Activated naive CD8-positive, alpha-beta T cell treated with anti-CD3 and anti-CD28 coated beads, Interleukin-2, amount 50 U/mL, for 24 hours (primary cell): ENCODE results near the gene SOCS7.

Source experiments
- ATAC-seq: fragments of 150-1000 bp; cut with Tn5 transposase; one replicate; pipeline ENCODE4 v1.10.0; 2021
- DNase-seq: peaks from one replicate; pipeline ENCODE4 v3.0.0; 2021
- H3K27ac Mint-ChIP-seq: one replicate; pipeline ENCODE4 v1.8.0; 2021; ENCODE audit warnings: mild to moderate bottlenecking, mixed read lengths
- H3K27me3 Mint-ChIP-seq: one replicate; pipeline ENCODE4 v1.8.0; 2021; ENCODE audit warnings: mixed read lengths
- H3K36me3 Mint-ChIP-seq: one replicate; pipeline ENCODE4 v1.8.0; 2021; ENCODE audit warnings: low read depth, mixed read lengths
- H3K4me1 Mint-ChIP-seq: one replicate; pipeline ENCODE4 v1.8.0; 2021; ENCODE audit warnings: mixed read lengths
- H3K4me3 Mint-ChIP-seq: one replicate; pipeline ENCODE4 v1.8.0; 2021; ENCODE audit warnings: mild to moderate bottlenecking, moderate library complexity, mixed read lengths
- H3K9me3 Mint-ChIP-seq: one replicate; pipeline ENCODE4 v1.8.0; 2021; ENCODE audit warnings: mixed read lengths

The SOCS7 gene, protein sequence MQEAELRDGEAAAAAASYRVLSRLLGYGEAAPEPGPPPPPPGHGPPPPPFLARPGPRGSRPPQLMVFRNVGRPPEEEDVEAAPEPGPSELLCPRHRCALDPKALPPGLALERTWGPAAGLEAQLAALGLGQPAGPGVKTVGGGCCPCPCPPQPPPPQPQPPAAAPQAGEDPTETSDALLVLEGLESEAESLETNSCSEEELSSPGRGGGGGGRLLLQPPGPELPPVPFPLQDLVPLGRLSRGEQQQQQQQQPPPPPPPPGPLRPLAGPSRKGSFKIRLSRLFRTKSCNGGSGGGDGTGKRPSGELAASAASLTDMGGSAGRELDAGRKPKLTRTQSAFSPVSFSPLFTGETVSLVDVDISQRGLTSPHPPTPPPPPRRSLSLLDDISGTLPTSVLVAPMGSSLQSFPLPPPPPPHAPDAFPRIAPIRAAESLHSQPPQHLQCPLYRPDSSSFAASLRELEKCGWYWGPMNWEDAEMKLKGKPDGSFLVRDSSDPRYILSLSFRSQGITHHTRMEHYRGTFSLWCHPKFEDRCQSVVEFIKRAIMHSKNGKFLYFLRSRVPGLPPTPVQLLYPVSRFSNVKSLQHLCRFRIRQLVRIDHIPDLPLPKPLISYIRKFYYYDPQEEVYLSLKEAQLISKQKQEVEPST

DNA sequence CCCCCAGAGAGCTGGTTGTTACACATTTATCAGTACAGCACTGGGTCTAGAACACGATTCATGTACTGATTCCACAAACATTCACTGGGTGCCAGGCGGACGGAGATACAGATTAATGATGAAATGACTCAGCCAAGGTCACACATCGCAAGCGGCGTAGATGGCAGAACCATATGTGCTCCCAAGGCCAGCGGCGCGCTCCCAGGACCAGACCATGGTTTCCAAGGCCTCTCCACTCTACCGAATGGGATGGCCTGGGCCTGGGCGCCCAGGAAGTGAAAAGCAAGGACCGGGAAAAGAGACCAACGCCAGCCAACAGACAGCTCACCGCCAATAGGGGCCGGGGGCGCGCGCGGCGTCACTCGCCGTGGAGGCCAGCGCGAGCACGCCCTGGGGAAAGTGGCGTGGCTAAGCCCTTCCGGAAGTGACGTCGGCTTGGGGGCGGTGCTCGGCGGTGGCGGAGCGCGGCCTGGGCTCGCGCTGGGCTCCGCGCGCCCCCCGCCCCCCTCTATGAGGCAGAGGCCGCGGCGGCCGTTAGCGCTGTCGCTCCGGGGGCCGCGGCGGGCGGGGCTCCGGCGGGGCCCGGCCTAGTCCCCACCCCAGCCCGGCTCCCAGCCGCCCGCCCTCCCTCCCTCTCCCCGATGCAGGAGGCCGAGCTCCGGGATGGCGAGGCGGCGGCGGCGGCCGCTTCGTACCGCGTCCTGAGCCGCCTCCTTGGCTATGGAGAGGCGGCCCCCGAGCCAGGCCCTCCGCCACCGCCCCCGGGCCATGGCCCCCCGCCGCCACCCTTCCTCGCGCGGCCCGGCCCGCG lies at the start of gene SOCS7:
Gene SOCS7 (plus strand): TSS at position 433 of the 811 bp plus-strand sequence. CDS start 209 bp downstream, at position 642.
- H3K4me1 Mint-ChIP-seq: peaks cover 41% of the 10 kb centered on the region
- DNase-seq: peak; percentile 97

DNA sequence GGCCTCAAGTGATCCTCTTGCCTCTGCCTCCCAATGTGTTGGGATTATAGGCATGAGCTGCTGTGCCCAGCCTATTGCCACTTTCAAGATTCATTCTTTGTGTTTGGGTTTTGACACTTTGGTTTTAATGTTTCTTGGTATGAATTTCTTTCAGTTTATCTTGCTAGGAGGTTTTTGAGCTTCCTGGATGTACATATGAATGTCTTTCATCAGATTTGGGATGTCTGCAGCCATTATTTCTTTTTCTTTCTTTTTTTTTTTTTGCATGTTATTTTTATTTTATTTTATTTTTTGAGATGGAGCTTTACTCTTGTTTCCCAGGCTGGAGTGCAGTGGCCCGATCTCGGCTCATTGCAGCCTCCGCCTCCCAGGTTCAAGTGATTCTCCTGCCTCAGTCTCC lies 36.1 kb upstream of the SOCS7 start:
- Mint-ChIP-seq H3K27ac (no peak overlapping the region), H3K4me3 (no peak overlapping the region), H3K9me3 (no peaks in the 10 kb centered on the region), H3K27me3 (no peaks in the 10 kb centered on the region), H3K36me3 (peaks cover 39% of the 10 kb centered on the region), H3K4me1 (no peaks in the 10 kb centered on the region)
- DNase-seq (no peak), ATAC-seq (no peak)

More for the DNA sequence above, at the start of gene SOCS7:
- Mint-ChIP-seq H3K27ac (peak within 1 kb of the TSS; percentile 95), H3K36me3 (no peaks in the 10 kb centered on the region), H3K9me3 (no peaks in the 10 kb centered on the region), H3K27me3 (no peaks in the 10 kb centered on the region), H3K4me3 (peak within 1 kb of the TSS; percentile 91)
- peak; percentile 93 for ATAC-seq

DNA sequence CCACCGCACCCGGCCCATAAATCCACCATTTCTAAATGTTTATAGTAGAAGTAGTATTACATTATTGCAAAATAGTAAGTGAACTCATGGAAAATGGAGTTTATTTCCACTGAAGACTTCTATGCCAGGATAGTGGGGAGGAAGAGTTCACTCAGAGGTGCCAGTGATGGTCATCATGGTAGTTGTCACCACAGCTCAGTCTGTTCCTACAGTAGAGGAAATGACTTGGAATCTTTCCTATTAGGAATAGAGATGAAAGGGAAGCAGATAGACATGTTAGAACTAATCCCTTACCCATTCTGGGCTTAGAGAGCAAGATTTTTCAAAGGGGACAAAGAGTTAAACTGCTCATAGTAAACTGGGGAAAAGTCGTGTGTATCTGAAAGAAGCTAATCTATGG lies 34.6 kb upstream of the SOCS7 start:
- no peak overlapping the region for H3K4me3 Mint-ChIP-seq
- H3K27ac Mint-ChIP-seq: no peak overlapping the region
- DNase-seq (no peak), ATAC-seq (no peak)
- no peaks in the 10 kb centered on the region for H3K27me3 Mint-ChIP-seq
- no peaks in the 10 kb centered on the region for H3K9me3 Mint-ChIP-seq
- H3K36me3 Mint-ChIP-seq: peaks cover 44% of the 10 kb centered on the region
- H3K4me1 Mint-ChIP-seq: no peaks in the 10 kb centered on the region

DNA sequence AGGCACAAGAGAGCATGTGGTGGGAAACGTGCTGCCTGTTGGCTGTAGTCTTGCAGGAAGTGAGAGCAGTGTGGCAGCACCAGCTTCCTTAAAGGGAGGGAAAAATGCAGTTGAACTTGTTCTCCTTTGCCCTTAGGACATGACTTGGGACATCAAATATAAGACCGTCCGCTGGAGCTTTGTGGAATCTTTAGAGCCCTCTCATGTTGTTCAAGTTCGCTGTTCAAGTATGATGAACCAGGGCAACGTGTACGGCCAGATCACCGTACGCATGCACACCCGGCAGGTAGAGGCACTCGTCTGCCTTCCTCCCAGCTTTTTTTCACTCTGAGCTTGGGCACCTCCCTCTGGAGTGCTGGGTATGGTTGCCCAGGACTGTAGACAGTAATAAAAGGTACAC lies 31.2 kb upstream of the SOCS7 start:
- ATAC-seq (no peak), DNase-seq (no peak)
- peaks cover 38% of the 10 kb centered on the region for H3K36me3 Mint-ChIP-seq
- peaks cover 3% of the 10 kb centered on the region for H3K4me1 Mint-ChIP-seq
- no peak overlapping the region for H3K4me3 Mint-ChIP-seq
- no peak overlapping the region for H3K27ac Mint-ChIP-seq
- H3K27me3 Mint-ChIP-seq: no peaks in the 10 kb centered on the region
- no peaks in the 10 kb centered on the region for H3K9me3 Mint-ChIP-seq

DNA sequence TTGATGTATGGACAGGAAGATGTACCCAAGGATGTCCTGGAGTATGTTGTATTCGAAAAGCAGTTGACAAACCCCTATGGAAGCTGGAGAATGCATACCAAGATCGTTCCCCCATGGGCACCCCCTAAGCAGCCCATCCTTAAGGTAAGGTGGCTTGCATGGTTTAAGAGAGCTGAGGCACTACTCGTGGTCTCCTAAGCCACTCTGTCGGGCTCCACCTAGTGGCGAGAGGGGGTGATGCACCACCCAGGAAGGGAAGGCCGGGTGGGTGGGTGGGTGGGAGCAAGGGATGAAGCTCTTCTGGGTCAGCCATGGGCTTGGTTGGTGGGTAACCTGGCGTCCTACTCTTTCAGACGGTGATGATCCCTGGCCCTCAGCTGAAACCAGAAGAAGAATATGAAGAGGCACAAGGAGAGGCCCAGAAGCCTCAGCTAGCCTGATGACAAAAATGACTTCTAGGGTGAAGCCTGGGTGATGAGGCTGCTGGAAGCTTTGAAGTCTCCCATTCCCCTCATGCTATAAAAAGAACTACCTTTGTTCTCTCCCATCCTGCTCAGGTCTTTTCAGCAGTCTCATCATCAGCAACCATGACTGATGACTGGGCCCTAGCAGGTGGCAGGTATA lies 29.4 kb upstream of the SOCS7 start:
- no peaks in the 10 kb centered on the region for H3K9me3 Mint-ChIP-seq
- H3K4me1 Mint-ChIP-seq: peaks cover 7% of the 10 kb centered on the region
- H3K27ac Mint-ChIP-seq: no peak overlapping the region
- H3K4me3 Mint-ChIP-seq: no peak overlapping the region
- peak; percentile 81 for ATAC-seq
- H3K27me3 Mint-ChIP-seq: no peaks in the 10 kb centered on the region
- DNase-seq: peak; percentile 76
- peaks cover 28% of the 10 kb centered on the region for H3K36me3 Mint-ChIP-seq

DNA sequence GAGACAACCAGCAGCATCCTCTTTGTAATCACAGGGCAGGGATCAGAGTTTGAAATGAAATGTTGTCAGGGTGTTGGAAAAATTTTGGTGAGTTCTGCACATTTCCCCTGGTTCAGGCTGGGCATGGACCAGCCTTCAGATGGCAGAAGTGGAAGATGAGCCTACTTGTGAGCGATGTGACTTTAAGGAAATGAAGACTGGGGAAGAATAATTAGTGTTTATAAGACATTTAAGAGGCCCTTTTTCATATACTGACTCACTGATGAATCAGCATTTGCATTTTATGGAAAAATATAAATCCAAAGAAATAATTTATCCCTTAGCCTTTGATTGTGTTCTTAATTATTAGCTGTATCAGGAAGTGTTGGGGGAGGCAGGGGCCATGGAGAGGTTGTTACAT lies 28.7 kb upstream of the SOCS7 start:
- Mint-ChIP-seq H3K9me3 (no peaks in the 10 kb centered on the region), H3K4me3 (no peak overlapping the region), H3K36me3 (peaks cover 25% of the 10 kb centered on the region), H3K27ac (no peak overlapping the region), H3K27me3 (no peaks in the 10 kb centered on the region), H3K4me1 (peaks cover 7% of the 10 kb centered on the region)
- ATAC-seq (no peak), DNase-seq (no peak)

DNA sequence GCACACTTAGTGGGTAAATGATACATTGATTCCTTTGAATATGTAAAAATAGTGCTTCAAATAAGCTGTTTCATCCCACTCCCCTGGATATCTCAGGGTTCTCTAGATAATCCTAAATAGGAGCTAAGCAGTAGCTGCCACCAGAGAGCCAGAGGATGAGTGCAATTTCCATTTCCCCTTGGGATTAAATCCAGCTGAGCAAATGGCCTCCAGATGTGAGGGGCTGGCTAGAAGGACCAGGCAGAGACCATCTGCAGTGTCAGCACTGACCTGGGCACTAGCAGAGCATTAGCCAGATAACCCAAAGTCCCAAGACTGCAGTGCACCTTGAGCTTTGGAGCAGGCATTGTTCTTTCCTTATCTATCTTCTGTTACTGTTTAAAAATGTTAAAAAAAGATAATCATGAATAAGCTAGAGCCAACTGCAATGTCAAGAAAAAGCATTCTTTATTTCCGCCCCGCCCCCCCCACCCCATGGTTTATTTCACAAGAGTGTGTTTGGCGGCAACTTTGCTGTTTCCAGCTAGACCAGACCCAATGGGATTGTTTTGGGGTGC lies 27.4 kb upstream of the SOCS7 start:
- Mint-ChIP-seq H3K4me3 (no peak overlapping the region), H3K9me3 (no peaks in the 10 kb centered on the region), H3K4me1 (peaks cover 7% of the 10 kb centered on the region), H3K27ac (no peak overlapping the region), H3K36me3 (peaks cover 23% of the 10 kb centered on the region), H3K27me3 (no peaks in the 10 kb centered on the region)
- ATAC-seq (no peak), DNase-seq (no peak)

DNA sequence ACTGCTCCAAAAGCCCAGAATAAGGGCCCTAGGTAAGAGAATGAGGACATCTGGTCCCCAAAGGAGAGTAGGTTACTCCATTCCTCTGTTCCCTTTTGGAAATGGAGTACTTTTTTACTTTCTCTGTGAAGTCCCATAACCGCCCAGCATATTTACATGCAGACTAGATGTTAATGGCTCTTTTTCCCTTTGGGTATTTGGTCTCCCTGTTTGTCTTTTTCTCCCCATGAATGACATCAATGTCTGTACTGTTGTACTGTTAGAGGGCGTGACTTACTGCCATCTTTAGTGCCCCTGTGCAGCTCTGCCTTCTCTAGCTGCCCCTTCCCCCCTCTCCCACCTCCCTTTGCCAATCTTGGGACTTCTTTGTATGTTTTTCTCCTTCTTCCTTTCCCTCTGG lies 26.9 kb upstream of the SOCS7 start:
- Mint-ChIP-seq H3K4me1 (peaks cover 7% of the 10 kb centered on the region), H3K36me3 (peaks cover 20% of the 10 kb centered on the region), H3K27me3 (no peaks in the 10 kb centered on the region), H3K9me3 (no peaks in the 10 kb centered on the region), H3K27ac (no peak overlapping the region), H3K4me3 (no peak overlapping the region)
- DNase-seq (no peak), ATAC-seq (no peak)

DNA sequence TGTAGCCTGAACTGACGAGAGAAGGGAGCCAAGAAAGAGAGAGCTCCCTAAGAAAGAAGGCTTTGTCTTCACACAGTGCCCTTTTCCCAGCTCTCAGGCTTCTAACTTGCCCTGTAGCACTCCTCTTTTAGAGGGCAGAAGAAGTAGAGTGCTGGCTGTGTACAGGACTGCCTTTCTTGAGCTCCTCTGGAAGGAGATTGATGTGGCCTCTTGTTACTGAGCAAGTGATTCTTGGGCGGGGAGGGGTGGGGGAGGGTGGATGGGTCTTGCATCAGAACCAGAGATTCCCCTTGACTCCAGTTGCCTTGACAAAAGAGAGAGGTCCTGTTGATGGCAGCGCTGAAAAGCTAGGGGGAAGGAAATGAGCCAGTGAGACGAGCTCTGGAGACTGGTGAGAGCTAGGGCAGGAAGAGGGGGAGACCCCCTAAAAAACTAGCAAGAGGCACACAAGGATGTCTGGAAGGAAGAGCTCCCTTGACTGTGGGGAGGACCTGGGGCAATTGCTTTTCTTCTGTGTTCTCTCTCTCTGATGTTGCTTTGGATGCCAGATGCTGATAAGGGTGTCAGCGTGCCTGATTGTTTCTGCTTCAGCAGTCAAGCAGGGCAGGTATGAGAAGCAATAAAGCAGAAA lies 26.3 kb upstream of the SOCS7 start:
- Mint-ChIP-seq H3K27me3 (no peaks in the 10 kb centered on the region), H3K4me1 (peaks cover 7% of the 10 kb centered on the region), H3K27ac (no peak overlapping the region), H3K9me3 (no peaks in the 10 kb centered on the region), H3K4me3 (no peak overlapping the region), H3K36me3 (peaks cover 17% of the 10 kb centered on the region)
- ATAC-seq (no peak), DNase-seq (no peak)

DNA sequence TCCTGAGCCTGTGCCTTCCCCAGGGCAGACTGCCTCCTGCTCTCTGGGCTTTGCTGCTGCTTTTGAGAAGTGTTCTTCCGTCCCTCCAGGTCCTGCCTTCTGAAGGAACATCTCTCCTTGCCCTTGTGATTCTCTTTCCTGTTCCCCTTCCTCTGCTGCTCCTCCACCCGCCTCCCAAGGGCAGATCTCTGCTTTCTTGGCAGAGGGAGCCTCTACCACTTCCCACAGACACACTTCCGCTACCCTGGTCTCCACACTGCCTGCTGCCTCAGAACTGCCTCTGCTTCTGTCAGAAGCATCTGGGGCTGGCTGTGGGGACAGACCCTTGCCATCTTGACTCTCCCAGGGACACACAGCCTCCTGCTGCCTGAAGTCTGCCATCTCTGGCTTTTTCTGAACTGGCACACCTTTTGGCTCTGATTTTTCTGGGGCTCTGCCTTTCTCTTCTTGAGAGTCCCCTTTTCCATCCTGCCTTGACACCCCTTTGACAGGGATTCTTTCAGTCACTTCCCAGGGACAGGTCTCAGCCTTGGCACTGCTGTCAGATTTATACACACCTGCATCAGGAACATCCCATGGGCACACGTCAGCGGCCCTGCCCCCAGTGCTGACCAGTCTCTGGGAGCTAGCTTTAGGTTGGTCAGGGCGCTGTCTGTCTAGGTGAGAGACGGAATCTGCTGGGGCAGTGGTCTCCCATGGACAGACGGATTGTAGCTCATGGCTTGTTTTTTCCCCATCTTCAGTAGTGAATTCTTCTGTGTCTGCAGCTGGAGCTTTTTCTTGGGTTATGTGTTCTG lies 24.4 kb upstream of the SOCS7 start:
- Mint-ChIP-seq H3K27ac (no peak overlapping the region), H3K9me3 (no peaks in the 10 kb centered on the region), H3K27me3 (peaks cover 4% of the 10 kb centered on the region), H3K4me3 (no peak overlapping the region), H3K4me1 (peaks cover 7% of the 10 kb centered on the region), H3K36me3 (peaks cover 8% of the 10 kb centered on the region)
- DNase-seq (no peak), ATAC-seq (no peak)

DNA sequence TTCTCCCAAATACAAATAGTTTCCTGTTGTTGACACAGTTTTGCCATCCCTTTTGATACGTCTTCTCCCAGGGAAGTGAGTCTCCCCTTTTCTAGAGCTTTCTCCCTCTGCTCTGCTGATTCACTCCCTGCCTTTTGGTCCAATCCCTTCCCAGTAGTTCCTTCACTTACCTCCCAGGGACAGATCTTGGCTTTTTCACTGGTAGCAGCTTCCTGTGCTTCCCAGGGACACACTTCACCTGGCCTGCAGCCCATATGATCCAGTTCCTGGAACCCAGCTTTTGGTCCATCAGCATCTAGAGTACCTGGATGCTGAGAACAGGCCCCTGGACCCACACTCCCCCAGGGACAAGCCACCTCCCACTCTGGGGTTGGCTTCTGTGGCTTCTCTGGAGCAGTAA lies 23.7 kb upstream of the SOCS7 start:
- DNase-seq (no peak), ATAC-seq (no peak)
- Mint-ChIP-seq H3K27ac (no peak overlapping the region), H3K9me3 (no peaks in the 10 kb centered on the region), H3K36me3 (peaks cover 4% of the 10 kb centered on the region), H3K27me3 (peaks cover 4% of the 10 kb centered on the region), H3K4me1 (peaks cover 7% of the 10 kb centered on the region), H3K4me3 (no peak overlapping the region)

DNA sequence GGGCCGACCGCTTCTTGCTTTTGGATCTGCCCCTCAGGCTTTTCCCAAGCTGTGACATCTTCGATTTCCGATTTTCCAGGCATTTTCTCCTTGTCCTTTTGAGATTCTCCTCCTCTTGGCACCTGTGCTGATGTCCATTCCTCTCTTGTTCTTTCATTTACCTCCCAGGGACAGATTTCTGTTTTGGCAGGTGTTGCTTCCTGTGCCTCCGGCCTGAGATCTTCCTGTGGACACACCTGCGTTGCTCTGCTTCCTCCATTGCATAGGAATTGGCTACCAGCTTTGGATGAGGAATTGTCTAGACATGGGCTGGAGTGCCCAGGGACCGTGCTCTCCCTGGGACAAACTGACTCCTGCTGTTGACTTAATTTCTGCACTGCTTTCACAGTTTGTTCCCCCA lies 23.0 kb upstream of the SOCS7 start:
- H3K27ac Mint-ChIP-seq: no peak overlapping the region

DNA sequence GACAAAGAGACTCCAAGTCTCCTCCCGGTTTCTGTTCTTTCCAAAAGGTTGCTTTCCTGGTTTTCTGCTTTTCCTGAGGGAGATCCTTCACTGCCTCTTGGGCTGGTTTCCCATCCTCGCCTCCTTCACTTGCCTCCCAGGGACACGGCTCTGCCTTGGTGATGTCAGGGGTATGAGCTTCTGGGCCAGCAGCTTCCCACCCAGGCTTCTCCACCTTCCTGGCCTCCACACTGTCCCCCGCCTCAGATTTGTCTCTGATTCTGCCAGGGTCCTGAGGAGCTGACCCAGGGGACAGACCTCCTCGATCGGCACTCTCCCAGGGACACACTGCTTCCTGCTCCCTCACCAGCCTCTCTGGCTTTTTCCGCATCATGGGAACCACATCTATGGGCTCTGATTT lies 22.4 kb upstream of the SOCS7 start:
- Mint-ChIP-seq H3K4me1 (peaks cover 7% of the 10 kb centered on the region), H3K27me3 (peaks cover 5% of the 10 kb centered on the region), H3K4me3 (no peak overlapping the region), H3K9me3 (no peaks in the 10 kb centered on the region), H3K27ac (no peak overlapping the region), H3K36me3 (no peaks in the 10 kb centered on the region)
- ATAC-seq: no peak
- no peak for DNase-seq

More for the DNA sequence above, 23.0 kb upstream of the SOCS7 start:
- H3K4me1 Mint-ChIP-seq: peaks cover 7% of the 10 kb centered on the region
- H3K36me3 Mint-ChIP-seq: no peaks in the 10 kb centered on the region
- H3K4me3 Mint-ChIP-seq: no peak overlapping the region
- no peaks in the 10 kb centered on the region for H3K9me3 Mint-ChIP-seq
- DNase-seq (no peak), ATAC-seq (no peak)
- H3K27me3 Mint-ChIP-seq: peaks cover 4% of the 10 kb centered on the region
